ENCODE measurements around the gene CLASP2.

The CLASP2 gene

GRCh38 chr3:33636125-33636850 is 81.8 kb downstream of the CLASP2 start:
- peak; percentile 44 for DNase-seq (ENCODE audit: low spot score)

- DNase-seq (ENCODE audit: low spot score), result no peak
Observed at GRCh38 chr3:33634262-33634661, 83.8 kb downstream of the CLASP2 start.

GRCh38 chr3:33629219-33629618 is 88.8 kb downstream of the CLASP2 start:
- DNase-seq (ENCODE audit: low spot score), result no peak

- no peak for DNase-seq (ENCODE audit: low spot score)
Observed at GRCh38 chr3:33624756-33625155, 93.3 kb downstream of the CLASP2 start.

- no peak for DNase-seq (ENCODE audit: low spot score)
Observed at GRCh38 chr3:33613041-33613440, 105.0 kb downstream of the CLASP2 start.

GRCh38 chr3:33612607-33613006 is 105.4 kb downstream of the CLASP2 start:
- no peak for DNase-seq (ENCODE audit: low spot score)

- DNase-seq (ENCODE audit: low spot score), result no peak
Observed at GRCh38 chr3:33602829-33603228, 115.2 kb downstream of the CLASP2 start.

- no peak for DNase-seq (ENCODE audit: low spot score)
Observed at GRCh38 chr3:33597257-33597689, 120.8 kb downstream of the CLASP2 start.

GRCh38 chr3:33592999-33593398 is 125.1 kb downstream of the CLASP2 start:
- DNase-seq (ENCODE audit: low spot score), result no peak

GRCh38 chr3:33590541-33590940 is 127.5 kb downstream of the CLASP2 start:
- DNase-seq (ENCODE audit: low spot score), result no peak

- DNase-seq (ENCODE audit: low spot score), result no peak
Observed at GRCh38 chr3:33586402-33586801, 131.7 kb downstream of the CLASP2 start.

GRCh38 chr3:33582234-33582633 is 135.8 kb downstream of the CLASP2 start:
- DNase-seq (ENCODE audit: low spot score), result no peak

- no peak for DNase-seq (ENCODE audit: low spot score)
Observed at GRCh38 chr3:33581666-33582065, 136.4 kb downstream of the CLASP2 start.

GRCh38 chr3:33579840-33580239 is 138.2 kb downstream of the CLASP2 start:
- DNase-seq (ENCODE audit: low spot score), result no peak

- no peak for DNase-seq (ENCODE audit: low spot score)
Observed at GRCh38 chr3:33579178-33579510, 138.9 kb downstream of the CLASP2 start.

- no peak for DNase-seq (ENCODE audit: low spot score)
Observed at GRCh38 chr3:33578325-33579177, 139.5 kb downstream of the CLASP2 start.

- no peak for DNase-seq (ENCODE audit: low spot score)
Observed at GRCh38 chr3:33577588-33577987, 140.5 kb downstream of the CLASP2 start.

- DNase-seq (ENCODE audit: low spot score), result no peak
Observed at GRCh38 chr3:33577173-33577572, 140.9 kb downstream of the CLASP2 start.

GRCh38 chr3:33575311-33575710 is 142.7 kb downstream of the CLASP2 start:
- no peak for DNase-seq (ENCODE audit: low spot score)

GRCh38 chr3:33557829-33558228 is 160.2 kb downstream of the CLASP2 start:
- DNase-seq (ENCODE audit: low spot score), result no peak

GRCh38 chr3:33557279-33557678 is 160.8 kb downstream of the CLASP2 start:
- no peak for DNase-seq (ENCODE audit: low spot score)

GRCh38 chr3:33547101-33547500 is 171.0 kb downstream of the CLASP2 start:
- no peak for DNase-seq (ENCODE audit: low spot score)

- DNase-seq (ENCODE audit: low spot score), result no peak
Observed at GRCh38 chr3:33544126-33544525, 173.9 kb downstream of the CLASP2 start.
